HEK293 (cell line): Measurements from ENCODE around the gene CCDC30.

Experiments
- CTCF ChIA-PET: fragments of 350-600 bp; formaldehyde crosslinking; extraction: SDS; loops from one replicate; lab custom pipeline; 2021; ENCODE audit warnings: antibody characterized with exemption; lab: Yijun Ruan, JAX
- POLR2A ChIA-PET: fragments of 300-600 bp; formaldehyde crosslinking; extraction: SDS; loops from one replicate; lab custom pipeline; 2020; ENCODE audit warnings: antibody characterized with exemption, inconsistent platforms; lab: Yijun Ruan, JAX
- H3K27ac ChIP-seq: fragments of 200-500 bp; sonication (Bioruptor generic); 2 replicates; pipeline ENCODE4 v1.5.1; 2014; ENCODE audit warnings: low read depth, low read length, control low read depth, inconsistent platforms; ENCODE audit errors: extremely low read depth
- H3K36me3 ChIP-seq, 2 experiments: fragments of 200-500 bp in 1 of 2; sonication (Bioruptor generic) in 1 of 2; 1 replicate in 1 of 2; 2 replicates in 1 of 2; pipeline ENCODE4 v1.5.1; 2014 to 2017; ENCODE audit warnings: inconsistent platforms in 2 of 2, low read length in 2 of 2; ENCODE audit not compliant: control insufficient read depth in 2 of 2, insufficient read depth in 1 of 2
- H3K4me1 ChIP-seq: fragments of 200-500 bp; sonication (Bioruptor generic); 2 replicates; pipeline ENCODE4 v1.5.1; 2014; ENCODE audit warnings: mild to moderate bottlenecking, low read length, inconsistent platforms; ENCODE audit not compliant: control insufficient read depth, insufficient read depth
- H3K4me3 ChIP-seq: 2 replicates; pipeline ENCODE4 v1.5.1; 2011; ENCODE audit warnings: low read depth, mild to moderate bottlenecking, control low read depth, low read length, moderate library complexity
- H3K9me3 ChIP-seq: fragments of 200-500 bp; sonication (Bioruptor generic); 2 replicates; pipeline ENCODE4 v1.5.1; 2014; ENCODE audit warnings: low read depth, low read length, inconsistent platforms; ENCODE audit not compliant: control insufficient read depth, insufficient read depth
- AEBP2 ChIP-seq: fragments of 450-650 bp; formaldehyde crosslinking; IDR thresholded peaks from 2 replicates; pipeline ENCODE4 v1.5.1; 2016; ENCODE audit warnings: missing biosample characterization, missing genetic modification characterization, borderline replicate concordance
- RBAK ChIP-seq: fragments of 450-650 bp; formaldehyde crosslinking; IDR thresholded peaks from 2 replicates; pipeline ENCODE4 v1.5.1; 2016; ENCODE audit warnings: missing biosample characterization, missing genetic modification characterization
- ZBTB21 ChIP-seq: fragments of 450-650 bp; formaldehyde crosslinking; IDR thresholded peaks from 2 replicates; pipeline ENCODE4 v1.5.1; 2017; ENCODE audit warnings: missing biosample characterization, missing genetic modification characterization
- ZNF140 ChIP-seq: fragments of 450-650 bp; formaldehyde crosslinking; IDR thresholded peaks from 2 replicates; pipeline ENCODE4 v1.5.1; 2016; ENCODE audit warnings: missing biosample characterization, missing genetic modification characterization
- ZNF146 ChIP-seq: fragments of 450-650 bp; formaldehyde crosslinking; IDR thresholded peaks from 2 replicates; pipeline ENCODE4 v1.5.1; 2016; ENCODE audit warnings: missing biosample characterization, missing genetic modification characterization
- ZNF157 ChIP-seq: fragments of 450-650 bp; formaldehyde crosslinking; IDR thresholded peaks from 2 replicates; pipeline ENCODE4 v1.5.1; 2016; ENCODE audit warnings: missing biosample characterization, missing genetic modification characterization
- ZNF16 ChIP-seq: fragments of 450-650 bp; formaldehyde crosslinking; IDR thresholded peaks from 2 replicates; pipeline ENCODE4 v1.5.1; 2016; ENCODE audit warnings: low read depth, missing biosample characterization, missing genetic modification characterization
- ZNF184 ChIP-seq: fragments of 450-650 bp; IDR thresholded peaks from 2 replicates; pipeline ENCODE4 v1.5.1; 2018; ENCODE audit warnings: missing biosample characterization, mild to moderate bottlenecking, missing genetic modification characterization
- ZNF2 ChIP-seq: fragments of 450-650 bp; formaldehyde crosslinking; IDR thresholded peaks from 2 replicates; pipeline ENCODE4 v1.5.1; 2016; ENCODE audit warnings: missing biosample characterization, missing genetic modification characterization
- ZNF221 ChIP-seq: fragments of 450-650 bp; formaldehyde crosslinking; IDR thresholded peaks from 2 replicates; pipeline ENCODE4 v1.5.1; 2017; ENCODE audit warnings: missing biosample characterization, missing genetic modification characterization, borderline replicate concordance
- ZNF394 ChIP-seq: fragments of 450-650 bp; formaldehyde crosslinking; IDR thresholded peaks from 2 replicates; pipeline ENCODE4 v1.5.1; 2016; ENCODE audit warnings: missing biosample characterization, missing genetic modification characterization, mild to moderate bottlenecking, moderate library complexity, borderline replicate concordance
- ZNF426 ChIP-seq: fragments of 450-650 bp; formaldehyde crosslinking; IDR thresholded peaks from 2 replicates; pipeline ENCODE4 v1.5.1; 2017; ENCODE audit warnings: missing biosample characterization, missing genetic modification characterization, mild to moderate bottlenecking, inconsistent platforms, moderate library complexity
- ZNF621 ChIP-seq: fragments of 450-650 bp; formaldehyde crosslinking; IDR thresholded peaks from 2 replicates; pipeline ENCODE4 v1.5.1; 2017; ENCODE audit warnings: missing biosample characterization, missing genetic modification characterization
- ZNF660 ChIP-seq: fragments of 450-650 bp; IDR thresholded peaks from 2 replicates; pipeline ENCODE4 v1.5.1; 2018; ENCODE audit warnings: missing biosample characterization, mild to moderate bottlenecking, missing genetic modification characterization
- ZSCAN4 ChIP-seq: fragments of 450-650 bp; formaldehyde crosslinking; IDR thresholded peaks from 2 replicates; pipeline ENCODE4 v1.5.1; 2017; ENCODE audit warnings: missing biosample characterization, missing genetic modification characterization
- ZXDB ChIP-seq: fragments of 450-650 bp; formaldehyde crosslinking; IDR thresholded peaks from 2 replicates; pipeline ENCODE4 v1.5.1; 2016; ENCODE audit warnings: missing biosample characterization, missing genetic modification characterization
- TF ChIP-seq, protein P1 (sequence below): fragments of 450-650 bp; formaldehyde crosslinking; IDR thresholded peaks from 2 replicates; pipeline ENCODE4 v1.5.1; 2016; ENCODE audit warnings: missing biosample characterization, missing genetic modification characterization
- TF ChIP-seq, protein P2 (sequence below): fragments of 450-650 bp; formaldehyde crosslinking; IDR thresholded peaks from 2 replicates; pipeline ENCODE4 v1.5.1; 2017; ENCODE audit warnings: missing biosample characterization, missing genetic modification characterization
- TF ChIP-seq, protein P3 (sequence below): fragments of 450-650 bp; formaldehyde crosslinking; conservative IDR thresholded peaks from 2 replicates; pipeline ENCODE4 v1.5.1; 2016; ENCODE audit warnings: low read depth, missing biosample characterization, missing genetic modification characterization

The CCDC30 gene

GRCh38 chr1:42593486-42594100 lies 130.5 kb downstream of the CCDC30 start:
- Histone ChIP-seq H3K36me3 (no peaks in the 10 kb centered on the region), H3K4me1 (no peaks in the 10 kb centered on the region), H3K9me3 (no peaks in the 10 kb centered on the region), H3K4me3 (no peak overlapping the region), H3K27ac (no peak overlapping the region)
- TF ChIP-seq, protein P1, sequence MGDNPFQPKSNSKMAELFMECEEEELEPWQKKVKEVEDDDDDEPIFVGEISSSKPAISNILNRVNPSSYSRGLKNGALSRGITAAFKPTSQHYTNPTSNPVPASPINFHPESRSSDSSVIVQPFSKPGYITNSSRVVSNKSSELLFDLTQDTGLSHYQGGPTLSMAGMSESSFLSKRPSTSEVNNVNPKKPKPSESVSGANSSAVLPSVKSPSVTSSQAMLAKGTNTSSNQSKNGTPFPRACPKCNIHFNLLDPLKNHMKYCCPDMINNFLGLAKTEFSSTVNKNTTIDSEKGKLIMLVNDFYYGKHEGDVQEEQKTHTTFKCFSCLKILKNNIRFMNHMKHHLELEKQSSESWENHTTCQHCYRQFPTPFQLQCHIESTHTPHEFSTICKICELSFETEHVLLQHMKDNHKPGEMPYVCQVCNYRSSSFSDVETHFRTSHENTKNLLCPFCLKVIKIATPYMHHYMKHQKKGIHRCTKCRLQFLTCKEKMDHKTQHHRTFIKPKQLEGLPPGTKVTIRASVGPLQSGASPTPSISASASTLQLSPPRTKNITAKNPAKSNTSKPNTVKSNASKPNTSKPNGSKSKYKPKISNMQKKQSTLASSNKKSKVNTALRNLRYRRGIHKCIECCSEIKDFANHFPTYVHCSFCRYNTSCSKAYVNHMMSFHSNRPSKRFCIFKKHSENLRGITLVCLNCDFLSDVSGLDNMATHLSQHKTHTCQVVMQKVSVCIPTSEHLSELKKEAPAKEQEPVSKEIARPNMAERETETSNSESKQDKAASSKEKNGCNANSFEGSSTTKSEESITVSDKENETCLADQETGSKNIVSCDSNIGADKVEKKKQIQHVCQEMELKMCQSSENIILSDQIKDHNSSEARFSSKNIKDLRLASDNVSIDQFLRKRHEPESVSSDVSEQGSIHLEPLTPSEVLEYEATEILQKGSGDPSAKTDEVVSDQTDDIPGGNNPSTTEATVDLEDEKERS: no peak
- TF ChIP-seq ZNF146 (no peak), RBAK (tag by site-specific recombination) (no peak), ZXDB (no peak), ZSCAN4 (tag by site-specific recombination) (no peak), ZNF184 (no peak), AEBP2 (tag by site-specific recombination) (no peak), ZNF2 (tag by site-specific recombination) (no peak), ZNF660 (tag by site-specific recombination) (no peak), ZNF621 (no peak), ZNF157 (tag by site-specific recombination) (no peak), ZNF140 (tag by site-specific recombination) (no peak), ZNF394 (tag by site-specific recombination) (no peak), ZNF221 (tag by site-specific recombination) (no peak), ZNF426 (tag by site-specific recombination) (no peak), ZNF16 (tag by site-specific recombination) (no peak), ZBTB21 (tag by site-specific recombination) (no peak)
- TF ChIP-seq, protein P2, sequence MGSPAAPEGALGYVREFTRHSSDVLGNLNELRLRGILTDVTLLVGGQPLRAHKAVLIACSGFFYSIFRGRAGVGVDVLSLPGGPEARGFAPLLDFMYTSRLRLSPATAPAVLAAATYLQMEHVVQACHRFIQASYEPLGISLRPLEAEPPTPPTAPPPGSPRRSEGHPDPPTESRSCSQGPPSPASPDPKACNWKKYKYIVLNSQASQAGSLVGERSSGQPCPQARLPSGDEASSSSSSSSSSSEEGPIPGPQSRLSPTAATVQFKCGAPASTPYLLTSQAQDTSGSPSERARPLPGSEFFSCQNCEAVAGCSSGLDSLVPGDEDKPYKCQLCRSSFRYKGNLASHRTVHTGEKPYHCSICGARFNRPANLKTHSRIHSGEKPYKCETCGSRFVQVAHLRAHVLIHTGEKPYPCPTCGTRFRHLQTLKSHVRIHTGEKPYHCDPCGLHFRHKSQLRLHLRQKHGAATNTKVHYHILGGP (tag by site-specific recombination): no peak
- TF ChIP-seq, protein P3, sequence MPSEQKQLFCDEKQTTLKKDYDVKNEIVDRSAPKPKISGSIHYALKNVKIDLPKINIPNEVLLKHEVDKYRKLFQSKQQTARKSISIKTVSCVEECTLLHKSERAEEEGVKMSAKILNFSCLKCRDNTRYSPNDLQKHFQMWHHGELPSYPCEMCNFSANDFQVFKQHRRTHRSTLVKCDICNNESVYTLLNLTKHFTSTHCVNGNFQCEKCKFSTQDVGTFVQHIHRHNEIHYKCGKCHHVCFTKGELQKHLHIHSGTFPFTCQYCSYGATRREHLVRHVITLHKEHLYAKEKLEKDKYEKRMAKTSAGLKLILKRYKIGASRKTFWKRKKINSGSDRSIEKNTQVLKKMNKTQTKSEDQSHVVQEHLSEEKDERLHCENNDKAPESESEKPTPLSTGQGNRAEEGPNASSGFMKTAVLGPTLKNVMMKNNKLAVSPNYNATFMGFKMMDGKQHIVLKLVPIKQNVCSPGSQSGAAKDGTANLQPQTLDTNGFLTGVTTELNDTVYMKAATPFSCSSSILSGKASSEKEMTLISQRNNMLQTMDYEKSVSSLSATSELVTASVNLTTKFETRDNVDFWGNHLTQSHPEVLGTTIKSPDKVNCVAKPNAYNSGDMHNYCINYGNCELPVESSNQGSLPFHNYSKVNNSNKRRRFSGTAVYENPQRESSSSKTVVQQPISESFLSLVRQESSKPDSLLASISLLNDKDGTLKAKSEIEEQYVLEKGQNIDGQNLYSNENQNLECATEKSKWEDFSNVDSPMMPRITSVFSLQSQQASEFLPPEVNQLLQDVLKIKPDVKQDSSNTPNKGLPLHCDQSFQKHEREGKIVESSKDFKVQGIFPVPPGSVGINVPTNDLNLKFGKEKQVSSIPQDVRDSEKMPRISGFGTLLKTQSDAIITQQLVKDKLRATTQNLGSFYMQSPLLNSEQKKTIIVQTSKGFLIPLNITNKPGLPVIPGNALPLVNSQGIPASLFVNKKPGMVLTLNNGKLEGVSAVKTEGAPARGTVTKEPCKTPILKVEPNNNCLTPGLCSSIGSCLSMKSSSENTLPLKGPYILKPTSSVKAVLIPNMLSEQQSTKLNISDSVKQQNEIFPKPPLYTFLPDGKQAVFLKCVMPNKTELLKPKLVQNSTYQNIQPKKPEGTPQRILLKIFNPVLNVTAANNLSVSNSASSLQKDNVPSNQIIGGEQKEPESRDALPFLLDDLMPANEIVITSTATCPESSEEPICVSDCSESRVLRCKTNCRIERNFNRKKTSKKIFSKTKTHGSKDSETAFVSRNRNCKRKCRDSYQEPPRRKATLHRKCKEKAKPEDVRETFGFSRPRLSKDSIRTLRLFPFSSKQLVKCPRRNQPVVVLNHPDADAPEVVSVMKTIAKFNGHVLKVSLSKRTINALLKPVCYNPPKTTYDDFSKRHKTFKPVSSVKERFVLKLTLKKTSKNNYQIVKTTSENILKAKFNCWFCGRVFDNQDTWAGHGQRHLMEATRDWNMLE (tag by site-specific recombination): no peak
- ChIA-PET POLR2A (no interaction called here), CTCF (interaction anchor here (0.6 kb wide), 1 partner anchor 31 kb away, joined by 3 read pairs; no protein-coding TSS in a partner anchor)
